CD4-positive, alpha-beta T cell treated with Interleukin-12 subunit alpha and Interleukin-12 subunit beta, for 1 hour (primary cell): Measurements from ENCODE around the gene PUM2.
"Not testable (repeated sequence)": the region's sequence is repeated elsewhere in the genome, so short reads cannot be mapped to it uniquely, and the experiment has no call there.

Experiments
- DNase-seq: peaks from one replicate; pipeline ENCODE4 v3.0.0-alpha.2; 2020

Gene PUM2

GRCh38 chr2:20370191-20370590, 19.5 kb upstream of the PUM2 start:
- DNase-seq = no peak

- no peak for DNase-seq
Observed at GRCh38 chr2:20369366-20369765, 18.7 kb upstream of the PUM2 start.

GRCh38 chr2:20368706-20369105, 18.1 kb upstream of the PUM2 start:
- DNase-seq = no peak

GRCh38 chr2:20367929-20368328, 17.3 kb upstream of the PUM2 start:
- not testable (repeated sequence) for DNase-seq

GRCh38 chr2:20366672-20367116, 16.1 kb upstream of the PUM2 start:
- no peak for DNase-seq

- no peak for DNase-seq
Observed at GRCh38 chr2:20365249-20365817, 14.7 kb upstream of the PUM2 start.

GRCh38 chr2:20363578-20363977, 12.9 kb upstream of the PUM2 start:
- DNase-seq = no peak

- no peak for DNase-seq
Observed at GRCh38 chr2:20362701-20363435, 12.2 kb upstream of the PUM2 start.

GRCh38 chr2:20361893-20362292, 11.2 kb upstream of the PUM2 start:
- DNase-seq = no peak

- DNase-seq = no peak
Observed at GRCh38 chr2:20359096-20359495, 8.5 kb upstream of the PUM2 start.

GRCh38 chr2:20357638-20358389, 7.2 kb upstream of the PUM2 start:
- DNase-seq = no peak

GRCh38 chr2:20356042-20356441, 5.4 kb upstream of the PUM2 start:
- DNase-seq = no peak

- no peak for DNase-seq
Observed at GRCh38 chr2:20355131-20355530, 4.5 kb upstream of the PUM2 start.

- DNase-seq = no peak
Observed at GRCh38 chr2:20353241-20353992, 2.8 kb upstream of the PUM2 start.

GRCh38 chr2:20352581-20353216, 2.1 kb upstream of the PUM2 start:
- DNase-seq = no peak

GRCh38 chr2:20352230-20352578, 1.6 kb upstream of the PUM2 start:
- no peak for DNase-seq

GRCh38 chr2:20351555-20352229, 1.0 kb upstream of the PUM2 start:
- DNase-seq = no peak

GRCh38 chr2:20350041-20350712, 467 bp downstream of the PUM2 start:
- DNase-seq = peak; percentile 56

- DNase-seq = no peak
Observed at GRCh38 chr2:20349513-20349921, 1.1 kb downstream of the PUM2 start.

GRCh38 chr2:20348542-20348941, 2.1 kb downstream of the PUM2 start:
- DNase-seq = peak; percentile 17

- no peak for DNase-seq
Observed at GRCh38 chr2:20346565-20347381, 3.9 kb downstream of the PUM2 start.
